Neural cell (in vitro differentiated cells): Measurements from ENCODE around the gene PTGFR.

Experiments
- CTCF ChIP-seq: fragments of 450-650 bp; IDR thresholded peaks from 2 replicates; pipeline ENCODE4 v1.5.1; 2014; ENCODE audit warnings: antibody characterized with exemption, mild to moderate bottlenecking, moderate library complexity; ENCODE audit not compliant: poor library complexity, severe bottlenecking
- EP300 ChIP-seq: fragments of 450-650 bp; conservative IDR thresholded peaks from 2 replicates; pipeline ENCODE4 v1.6.1; 2014; ENCODE audit warnings: antibody characterized with exemption, mild to moderate bottlenecking, moderate library complexity; ENCODE audit not compliant: poor library complexity, severe bottlenecking
- EZH2 ChIP-seq: fragments of 200-600, 300-800 bp; shearing (Covaris generic), sonication (generic); IDR thresholded peaks from 2 replicates; pipeline ENCODE4 v1.6.1; 2014; ENCODE audit warnings: antibody characterized with exemption, low read length, borderline replicate concordance, mild to moderate bottlenecking; ENCODE audit not compliant: insufficient read depth, poor library complexity, severe bottlenecking
- MXI1 ChIP-seq: fragments of 450-650 bp; conservative IDR thresholded peaks from 2 replicates; pipeline ENCODE4 v1.6.1; 2014; ENCODE audit warnings: antibody characterized with exemption, mild to moderate bottlenecking; ENCODE audit not compliant: poor library complexity, severe bottlenecking
- POLR2AphosphoS5 ChIP-seq: IDR thresholded peaks from 2 replicates; pipeline ENCODE4 v1.6.1; 2012
- RAD21 ChIP-seq: fragments of 450-650 bp; conservative IDR thresholded peaks from 2 replicates; pipeline ENCODE4 v1.6.1; 2014; ENCODE audit warnings: antibody characterized with exemption, mild to moderate bottlenecking, moderate library complexity
- REST ChIP-seq: IDR thresholded peaks from 2 replicates; pipeline ENCODE4 v1.6.1; 2012; ENCODE audit warnings: borderline replicate concordance
- SMC3 ChIP-seq: fragments of 450-650 bp; conservative IDR thresholded peaks from 2 replicates; pipeline ENCODE4 v1.6.1; 2014; ENCODE audit warnings: antibody characterized with exemption, mild to moderate bottlenecking, moderate library complexity; ENCODE audit not compliant: poor library complexity
- TAF1 ChIP-seq: IDR thresholded peaks from 2 replicates; pipeline ENCODE4 v1.6.1; 2012; ENCODE audit warnings: low read depth

- TF ChIP-seq CTCF, result no peak
- no peak for TF ChIP-seq POLR2AphosphoS5
- no peak for TF ChIP-seq EZH2
- no peak for TF ChIP-seq RAD21
- TF ChIP-seq TAF1, result no peak
- TF ChIP-seq REST, result no peak
- no peak for TF ChIP-seq EP300
- TF ChIP-seq SMC3, result no peak
- no peak for TF ChIP-seq MXI1
Measured at GRCh38 chr1:78520216-78520615, 29.4 kb downstream of the PTGFR start.
